Mesenchymal stem cell (in vitro differentiated cells and primary cell): Measurements from ENCODE around the gene RRP1B.

Experiments used
- DNase-seq: peaks from one replicate; pipeline ENCODE4 v3.0.0-alpha.2; 2013
- H2AFZ ChIP-seq: one replicate; pipeline ENCODE4 v1.6.1; 2013; ENCODE audit warnings: low read depth, mild to moderate bottlenecking, control low read depth, inconsistent platforms, low read length, moderate library complexity
- H2AK5ac ChIP-seq: 2 replicates; pipeline ENCODE4 v1.6.1; 2013; ENCODE audit warnings: low read length, moderate library complexity, mild to moderate bottlenecking, inconsistent platforms; ENCODE audit not compliant: severe bottlenecking
- H2BK120ac ChIP-seq: one replicate; pipeline ENCODE4 v1.6.1; 2013; ENCODE audit warnings: low read depth, mild to moderate bottlenecking, inconsistent platforms, low read length, moderate library complexity
- H2BK12ac ChIP-seq, 2 experiments: one replicate each; pipeline ENCODE4 v1.6.1; 2013; ENCODE audit warnings: inconsistent platforms in 2 of 2, low read length in 2 of 2, mild to moderate bottlenecking in 2 of 2, moderate library complexity in 2 of 2, control low read depth in 1 of 2
- H2BK15ac ChIP-seq: one replicate; pipeline ENCODE4 v1.6.1; 2013; ENCODE audit warnings: mild to moderate bottlenecking, low read depth, inconsistent platforms; ENCODE audit not compliant: poor library complexity, severe bottlenecking
- H2BK5ac ChIP-seq: 2 replicates; pipeline ENCODE4 v1.6.1; 2013; ENCODE audit warnings: low read depth, mild to moderate bottlenecking, low read length, control low read depth, inconsistent platforms; ENCODE audit not compliant: poor library complexity, severe bottlenecking
- H3K14ac ChIP-seq, 2 experiments: one replicate each; pipeline ENCODE4 v1.6.1; 2013; ENCODE audit warnings: inconsistent platforms in 2 of 2, low read length in 2 of 2, control low read depth in 1 of 2, mild to moderate bottlenecking in 1 of 2, moderate library complexity in 1 of 2
- H3K18ac ChIP-seq, 2 experiments: one replicate each; pipeline ENCODE4 v1.6.1; 2013; ENCODE audit warnings: inconsistent platforms in 2 of 2, low read length in 2 of 2, control low read depth in 1 of 2, low read depth in 1 of 2, mild to moderate bottlenecking in 1 of 2
- H3K23ac ChIP-seq, 2 experiments: one replicate each; pipeline ENCODE4 v1.6.1; 2013; ENCODE audit warnings: inconsistent platforms in 2 of 2, low read length in 2 of 2, mild to moderate bottlenecking in 2 of 2, moderate library complexity in 2 of 2, control low read depth in 1 of 2
- H3K27ac ChIP-seq: 2 replicates; pipeline ENCODE4 v1.5.1; 2013; ENCODE audit warnings: mild to moderate bottlenecking, moderate library complexity, low read length, control low read depth, inconsistent platforms; ENCODE audit not compliant: poor library complexity, severe bottlenecking
- H3K27me3 ChIP-seq, 2 experiments: 2 replicates each; pipeline versions ENCODE4 v1.6.1 to v1.7.0; 2013; ENCODE audit warnings: low read length in 2 of 2, mild to moderate bottlenecking in 2 of 2, moderate library complexity in 2 of 2, control low read depth in 1 of 2, inconsistent platforms in 1 of 2; ENCODE audit not compliant: control insufficient read depth in 1 of 2, insufficient read depth in 1 of 2
- H3K36me3 ChIP-seq, 2 experiments: 2 replicates each; pipeline versions ENCODE4 v1.6.1 to v1.7.0; 2013; ENCODE audit warnings: low read length in 2 of 2, control low read depth in 1 of 2, inconsistent platforms in 1 of 2, low read depth in 1 of 2, mild to moderate bottlenecking in 1 of 2; ENCODE audit not compliant: insufficient read depth in 2 of 2, control insufficient read depth in 1 of 2
- H3K4ac ChIP-seq, 2 experiments: one replicate each; pipeline ENCODE4 v1.6.1; 2013; ENCODE audit warnings: inconsistent platforms in 2 of 2, low read length in 2 of 2, mild to moderate bottlenecking in 2 of 2, moderate library complexity in 2 of 2, control low read depth in 1 of 2, low read depth in 1 of 2
- H3K4me1 ChIP-seq: 2 replicates; pipeline ENCODE4 v1.6.1; 2013; ENCODE audit warnings: low read depth, low read length, control low read depth; ENCODE audit not compliant: control insufficient read depth, insufficient read depth
- H3K4me2 ChIP-seq: 2 replicates; pipeline ENCODE4 v1.6.1; 2013; ENCODE audit warnings: low read length, mild to moderate bottlenecking, inconsistent platforms; ENCODE audit not compliant: poor library complexity, severe bottlenecking
- H3K4me3 ChIP-seq, 2 experiments: 2 replicates each; pipeline versions ENCODE4 v1.5.1 to v1.7.0; 2013; ENCODE audit warnings: low read length in 2 of 2, mild to moderate bottlenecking in 2 of 2, control low read depth in 1 of 2, low read depth in 1 of 2; ENCODE audit not compliant: insufficient read depth in 1 of 2
- H3K79me1 ChIP-seq: replicated peaks from 2 replicates; pipeline ENCODE4 v1.6.1; 2013; ENCODE audit warnings: mild to moderate bottlenecking, control low read depth, low read length, inconsistent platforms; ENCODE audit not compliant: poor library complexity, severe bottlenecking
- H3K9ac ChIP-seq: 2 replicates; pipeline ENCODE4 v1.7.0; 2013; ENCODE audit warnings: mild to moderate bottlenecking, low read length, moderate library complexity
- H3K9me3 ChIP-seq: 2 replicates; pipeline ENCODE4 v1.7.0; 2013; ENCODE audit warnings: mild to moderate bottlenecking, low read length; ENCODE audit not compliant: control insufficient read depth
- H4K8ac ChIP-seq: one replicate; pipeline ENCODE4 v1.6.1; 2013; ENCODE audit warnings: inconsistent platforms, mild to moderate bottlenecking, low read length, moderate library complexity
- H4K91ac ChIP-seq: one replicate; pipeline ENCODE4 v1.6.1; 2013; ENCODE audit warnings: mild to moderate bottlenecking, low read length, inconsistent platforms
- WGBS: methylation state at CpG from one replicate; pipeline ENCODE4 v1.1.7; 2013; ENCODE audit warnings: mixed read lengths; 5-methylcytosine and 5-hydroxymethylcytosine counted together

RRP1B gene

DNA sequence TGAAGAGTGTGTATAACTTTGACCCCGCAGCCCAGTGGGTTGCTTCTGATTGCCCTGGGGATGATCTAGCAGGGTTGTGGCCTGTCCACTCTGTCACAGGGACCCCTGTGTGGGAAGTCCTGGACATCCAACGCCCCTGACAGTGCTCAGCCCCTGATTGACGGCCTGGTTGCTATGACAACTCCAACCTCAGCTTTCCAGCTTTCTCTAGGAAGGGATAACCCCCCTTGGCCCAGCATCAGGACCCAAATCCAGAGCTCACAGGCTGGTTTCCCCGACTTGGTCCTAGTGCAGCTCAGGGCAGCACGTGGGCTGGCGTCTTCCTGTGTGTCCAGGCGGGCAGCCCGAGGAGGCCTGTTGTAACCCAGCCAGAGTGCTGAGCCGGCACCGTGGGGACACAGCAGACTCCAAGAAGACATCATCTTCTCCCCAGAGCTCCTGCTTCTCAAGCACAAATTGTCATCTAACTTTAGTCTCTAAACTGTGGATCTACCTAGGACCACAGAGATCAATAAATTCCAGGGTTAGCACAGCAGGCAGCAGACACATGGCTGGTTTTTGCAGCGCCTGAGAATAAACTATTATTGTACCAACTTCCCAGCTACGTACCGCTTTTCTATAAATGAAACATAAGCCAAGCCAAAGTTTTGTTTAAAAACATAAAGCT is 40.7 kb downstream of the RRP1B start:
- H2BK5ac ChIP-seq, result no peak overlapping the region
- peaks cover 6% of the 10 kb centered on the region for H3K79me1 ChIP-seq
- no peaks in the 10 kb centered on the region for H3K27me3 ChIP-seq
- no peak overlapping the region for H3K18ac ChIP-seq
- no peak for DNase-seq
- H2BK120ac ChIP-seq, result no peak overlapping the region
- no peak overlapping the region for H3K9ac ChIP-seq
- H2BK15ac ChIP-seq, result no peak overlapping the region
- H2AK5ac ChIP-seq, result peak overlapping the region; percentile 70
- peaks cover 18% of the 10 kb centered on the region for H3K4me1 ChIP-seq
- H3K4ac ChIP-seq, result no peak overlapping the region
- H3K36me3 ChIP-seq, result peaks cover 8 to 15% of the 10 kb centered on the region in 2 experiments
- H3K9me3 ChIP-seq, result no peaks in the 10 kb centered on the region
- H3K23ac ChIP-seq, result no peak overlapping the region
- H3K4me3 ChIP-seq, result no peak overlapping the region
- whole genome bisulfite sequencing, result 89% methylated on average over 13 of the region's 13 CpGs
- H2BK12ac ChIP-seq, result no peak overlapping the region
- no peak overlapping the region for H4K8ac ChIP-seq
- no peak overlapping the region for H2AFZ ChIP-seq
- no peak overlapping the region for H3K4me2 ChIP-seq
- no peak overlapping the region for H4K91ac ChIP-seq
- H3K27ac ChIP-seq, result no peak overlapping the region
- H3K14ac ChIP-seq, result no peak overlapping the region

DNA sequence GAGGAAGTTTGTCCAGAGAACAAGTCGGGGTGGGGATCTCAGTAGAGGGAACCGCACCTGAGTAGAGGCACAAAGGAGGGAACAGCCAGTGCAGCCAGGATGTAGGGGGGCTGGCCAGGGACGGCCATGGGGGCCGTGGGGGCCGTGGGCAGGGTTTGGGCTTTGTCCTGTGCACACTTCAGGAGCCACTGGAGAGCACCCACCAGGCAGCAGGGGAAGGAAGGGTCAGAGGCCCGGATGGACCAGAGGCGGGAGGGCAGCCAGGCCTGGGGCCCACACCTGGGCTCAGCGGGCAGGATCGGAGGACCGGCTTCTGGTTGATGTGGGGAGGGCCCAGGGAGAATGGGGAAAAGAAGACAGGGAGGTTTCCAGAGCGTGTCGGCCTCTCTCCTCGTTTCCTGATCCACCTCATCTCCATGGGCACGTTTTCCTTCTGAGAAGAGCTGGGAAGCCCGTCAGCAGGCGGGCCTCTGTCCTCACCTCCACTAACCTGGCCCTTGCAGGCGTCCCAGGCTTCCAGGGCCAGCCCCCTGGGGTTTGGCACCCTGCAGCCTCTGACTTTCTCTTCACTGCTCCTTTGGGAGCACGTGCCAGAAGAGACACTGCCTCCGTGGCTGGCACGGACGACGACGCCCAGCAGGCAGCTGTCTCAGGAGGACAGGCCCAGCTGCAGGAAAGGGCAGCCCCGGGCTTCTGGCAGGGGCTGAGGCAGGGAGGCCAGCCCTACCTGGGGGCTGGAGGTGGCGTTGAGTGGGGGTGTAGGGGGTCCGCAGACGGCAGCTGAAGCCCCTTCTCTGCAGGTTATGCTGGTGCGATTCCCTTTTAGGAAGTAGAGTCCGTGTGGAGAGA is 42.8 kb downstream of the RRP1B start:
- H3K27me3 ChIP-seq, result no peaks in the 10 kb centered on the region
- H2BK5ac ChIP-seq, result no peak overlapping the region
- H3K23ac ChIP-seq, result no peak overlapping the region
- no peak overlapping the region for H2BK15ac ChIP-seq
- no peak overlapping the region for H3K4me2 ChIP-seq
- no peak overlapping the region for H3K27ac ChIP-seq
- 87% methylated on average over 25 of the region's 29 CpGs for WGBS
- H4K91ac ChIP-seq, result peak overlapping the region; percentile 7
- peaks cover 18% of the 10 kb centered on the region for H3K4me1 ChIP-seq
- no peak for DNase-seq
- no peaks in the 10 kb centered on the region for H3K36me3 ChIP-seq
- H2AK5ac ChIP-seq, result no peak overlapping the region
- no peak overlapping the region for H4K8ac ChIP-seq
- no peak overlapping the region for H3K14ac ChIP-seq
- no peak overlapping the region for H2BK120ac ChIP-seq
- no peaks in the 10 kb centered on the region for H3K79me1 ChIP-seq
- H2AFZ ChIP-seq, result no peak overlapping the region
- H3K18ac ChIP-seq, result no peak overlapping the region
- H3K4me3 ChIP-seq, result no peak overlapping the region
- H3K4ac ChIP-seq, result no peak overlapping the region
- peak overlapping the region; percentile 39 for H3K9ac ChIP-seq
- H2BK12ac ChIP-seq, result no peak overlapping the region
- H3K9me3 ChIP-seq, result no peaks in the 10 kb centered on the region

DNA sequence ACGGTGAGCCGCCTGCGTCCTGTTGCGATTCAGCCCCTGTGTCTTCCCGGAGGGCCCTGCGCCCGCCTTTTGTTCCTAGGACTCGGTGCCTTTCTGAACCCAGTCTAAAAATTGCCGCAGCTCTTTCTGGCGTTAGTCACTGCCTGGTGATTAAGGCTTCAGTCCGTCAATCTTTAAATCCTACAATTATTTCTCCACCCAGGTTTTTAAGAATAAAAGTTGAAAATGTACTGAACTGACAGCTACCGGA is 43.4 kb downstream of the RRP1B start:
- Histone ChIP-seq H3K18ac (no peak overlapping the region), H3K9ac (peak overlapping the region; percentile 39), H3K9me3 (no peaks in the 10 kb centered on the region), H3K27me3 (no peaks in the 10 kb centered on the region), H3K4me3 (peak overlapping the region in 1 of 2 experiments; percentile 50), H3K27ac (no peak overlapping the region), H3K23ac (no peak overlapping the region), H4K8ac (no peak overlapping the region), H2BK15ac (no peak overlapping the region), H3K79me1 (no peaks in the 10 kb centered on the region), H3K4ac (no peak overlapping the region), H2BK12ac (no peak overlapping the region), H2AK5ac (no peak overlapping the region), H2BK5ac (no peak overlapping the region), H3K14ac (no peak overlapping the region), H2AFZ (no peak overlapping the region), H4K91ac (peak overlapping the region; percentile 7), H2BK120ac (no peak overlapping the region), H3K36me3 (no peaks in the 10 kb centered on the region), H3K4me2 (no peak overlapping the region), H3K4me1 (peaks cover 18% of the 10 kb centered on the region)
- 85% methylated on average over 10 of the region's 12 CpGs for WGBS
- DNase-seq, result no peak

DNA sequence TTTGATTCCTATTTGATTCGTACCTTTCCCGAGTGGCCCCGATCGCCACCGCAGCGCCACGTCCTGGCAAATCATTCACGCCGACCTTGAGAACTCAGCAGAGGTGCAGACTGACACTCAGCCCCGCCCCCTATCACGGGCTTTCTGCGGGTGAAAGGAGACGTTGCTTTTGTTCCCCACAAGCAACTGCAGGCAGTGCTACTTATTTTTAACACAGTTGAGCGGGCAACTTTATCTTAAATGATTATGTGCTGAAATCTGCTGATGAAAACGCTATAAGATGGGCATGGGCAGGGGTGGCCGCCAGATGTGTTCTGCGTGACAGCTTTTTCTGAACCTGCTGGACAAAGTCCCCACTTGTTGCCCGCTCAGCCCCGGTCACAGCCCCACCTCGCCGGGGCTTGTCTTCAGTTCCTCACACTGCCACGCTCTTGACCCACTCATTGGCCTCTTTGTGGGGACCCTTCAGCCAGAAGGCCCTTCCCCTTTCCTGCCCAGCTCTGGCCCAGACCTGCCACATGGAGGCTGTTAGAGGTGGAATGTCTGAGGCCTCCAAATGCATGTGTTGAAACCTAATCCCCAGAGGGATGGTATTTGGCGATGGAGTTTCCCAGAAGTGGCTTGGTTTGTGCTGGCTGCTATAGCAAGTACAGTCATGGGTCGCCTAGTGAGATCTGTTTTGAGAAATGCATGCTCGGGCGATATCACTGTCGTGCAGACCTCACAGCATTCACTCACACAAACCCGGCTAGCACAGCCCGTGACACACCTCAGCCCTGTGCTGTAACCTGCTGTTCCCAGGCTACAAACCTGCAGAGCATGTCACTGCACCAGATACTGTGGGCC is 43.9 kb downstream of the RRP1B start:
- peak; percentile 38 for DNase-seq

More for the DNA sequence above, 43.9 kb downstream of the RRP1B start:
- no peak overlapping the region for H2BK15ac ChIP-seq
- peak overlapping the region; percentile 39 for H3K9ac ChIP-seq
- no peak overlapping the region for H2BK5ac ChIP-seq
- no peak overlapping the region for H2BK120ac ChIP-seq
- H3K36me3 ChIP-seq, result no peaks in the 10 kb centered on the region
- H2BK12ac ChIP-seq, result no peak overlapping the region
- peak overlapping the region; percentile 1 for H4K8ac ChIP-seq
- H3K18ac ChIP-seq, result no peak overlapping the region
- H3K79me1 ChIP-seq, result no peaks in the 10 kb centered on the region
- no peak overlapping the region for H4K91ac ChIP-seq
- H3K9me3 ChIP-seq, result no peaks in the 10 kb centered on the region
- H3K27ac ChIP-seq, result no peak overlapping the region
- no peak overlapping the region for H3K4ac ChIP-seq
- H3K27me3 ChIP-seq, result no peaks in the 10 kb centered on the region
- H3K14ac ChIP-seq, result no peak overlapping the region
- peak overlapping the region in 1 of 2 experiments; percentile 50 for H3K4me3 ChIP-seq
- peaks cover 17% of the 10 kb centered on the region for H3K4me1 ChIP-seq
- H3K23ac ChIP-seq, result peak overlapping the region in 1 of 2 experiments; percentile 23
- H2AK5ac ChIP-seq, result no peak overlapping the region
- H2AFZ ChIP-seq, result no peak overlapping the region
- H3K4me2 ChIP-seq, result no peak overlapping the region
- 62% methylated on average over 29 of the region's 29 CpGs for WGBS
